Astrocyte of the cerebellum (primary cell): ENCODE measurements around the gene GSTM2.

Source experiments
- DNase-seq: peaks from one replicate; pipeline ENCODE4 v3.0.0-alpha.2; 2011; ENCODE audit warnings: low read depth
- H3K4me3 ChIP-seq: 2 replicates; pipeline ENCODE4 v1.5.1; 2011; ENCODE audit warnings: mild to moderate bottlenecking, low read depth, low read length, moderate library complexity
- in situ Hi-C: cut with HindIII; loops from 2 replicates; pipeline ENCODE4 v1.10.0; 2017; ENCODE audit warnings: low sequenced_read_pairs
- TF ChIP-seq, protein P1 (sequence below): IDR thresholded peaks from 2 replicates; pipeline ENCODE4 v1.5.1; 2012; ENCODE audit warnings: low read length, low read depth, moderate library complexity, mild to moderate bottlenecking; ENCODE audit errors: missing control alignments

Gene GSTM2

DNA sequence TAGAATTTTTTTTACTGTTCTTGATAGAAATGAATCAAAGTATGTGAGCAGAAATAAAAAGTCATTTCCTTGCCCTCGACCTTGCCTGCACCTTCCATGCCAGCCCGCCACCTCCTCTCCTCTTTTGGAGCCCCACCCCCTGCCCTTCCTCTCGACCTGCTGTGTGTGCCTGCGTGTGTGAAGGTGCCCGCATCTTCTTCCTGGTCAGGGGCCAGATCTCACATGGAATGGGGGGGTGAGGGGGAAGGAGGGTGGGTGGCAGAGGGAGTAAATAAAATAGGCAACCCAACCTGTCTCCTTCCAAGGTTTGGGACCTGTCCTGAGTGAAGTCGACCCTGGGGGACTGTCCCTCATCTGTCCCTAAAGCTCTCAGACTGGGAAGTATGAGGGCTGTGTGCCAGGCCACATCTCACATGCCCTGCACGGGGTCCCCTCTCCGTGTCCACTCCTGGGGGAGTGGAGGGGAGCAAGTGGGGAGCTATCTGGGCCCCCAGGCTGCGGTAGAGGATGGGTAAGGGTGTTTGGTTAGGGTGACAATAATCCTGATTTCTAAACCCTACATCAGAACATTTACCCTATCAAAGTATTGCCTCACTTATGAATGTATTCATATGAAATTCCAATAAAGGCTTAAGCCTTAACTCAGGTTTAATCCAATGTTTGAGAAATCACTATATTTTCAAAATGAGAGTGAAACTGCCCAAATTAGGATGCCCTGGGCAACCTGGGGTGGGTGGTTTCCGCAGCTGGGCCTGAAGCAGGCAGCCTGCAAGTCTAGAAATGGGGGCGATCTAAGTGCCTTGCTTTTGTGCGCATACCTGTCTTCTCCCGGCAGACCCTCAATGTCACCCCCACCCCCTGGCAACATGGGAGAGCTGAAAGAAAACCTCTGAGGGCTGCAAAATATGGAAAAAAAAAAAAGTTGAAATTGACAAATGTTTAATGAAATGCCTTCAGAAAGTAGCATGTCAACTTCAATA, 32.8 kb upstream of the GSTM2 start:
- no peak for DNase-seq
- TF ChIP-seq, protein P1, sequence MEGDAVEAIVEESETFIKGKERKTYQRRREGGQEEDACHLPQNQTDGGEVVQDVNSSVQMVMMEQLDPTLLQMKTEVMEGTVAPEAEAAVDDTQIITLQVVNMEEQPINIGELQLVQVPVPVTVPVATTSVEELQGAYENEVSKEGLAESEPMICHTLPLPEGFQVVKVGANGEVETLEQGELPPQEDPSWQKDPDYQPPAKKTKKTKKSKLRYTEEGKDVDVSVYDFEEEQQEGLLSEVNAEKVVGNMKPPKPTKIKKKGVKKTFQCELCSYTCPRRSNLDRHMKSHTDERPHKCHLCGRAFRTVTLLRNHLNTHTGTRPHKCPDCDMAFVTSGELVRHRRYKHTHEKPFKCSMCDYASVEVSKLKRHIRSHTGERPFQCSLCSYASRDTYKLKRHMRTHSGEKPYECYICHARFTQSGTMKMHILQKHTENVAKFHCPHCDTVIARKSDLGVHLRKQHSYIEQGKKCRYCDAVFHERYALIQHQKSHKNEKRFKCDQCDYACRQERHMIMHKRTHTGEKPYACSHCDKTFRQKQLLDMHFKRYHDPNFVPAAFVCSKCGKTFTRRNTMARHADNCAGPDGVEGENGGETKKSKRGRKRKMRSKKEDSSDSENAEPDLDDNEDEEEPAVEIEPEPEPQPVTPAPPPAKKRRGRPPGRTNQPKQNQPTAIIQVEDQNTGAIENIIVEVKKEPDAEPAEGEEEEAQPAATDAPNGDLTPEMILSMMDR: no peak
- H3K4me3 ChIP-seq: no peak overlapping the region
- in situ Hi-C loops: no loop called here

DNA sequence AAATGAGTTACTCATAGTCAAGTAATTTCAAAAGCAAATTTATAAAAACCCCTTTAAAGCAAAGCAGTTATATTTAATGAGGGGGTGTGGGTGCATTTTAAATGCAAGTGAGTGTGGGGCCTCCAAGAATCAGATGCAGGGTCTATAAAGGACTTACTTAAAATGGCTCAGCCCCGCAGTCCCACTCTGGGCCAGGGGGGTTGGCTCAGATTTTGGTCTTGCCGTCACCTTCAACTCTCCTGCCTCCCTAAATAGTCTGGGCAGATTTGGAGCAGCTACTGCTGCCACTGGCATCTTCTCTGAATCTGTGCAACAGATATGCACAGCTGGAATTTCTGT, 32.0 kb upstream of the GSTM2 start:
- TF ChIP-seq, protein P1: no peak
- DNase-seq: no peak
- no peak overlapping the region for H3K4me3 ChIP-seq
- in situ Hi-C loops: no loop called here

DNA sequence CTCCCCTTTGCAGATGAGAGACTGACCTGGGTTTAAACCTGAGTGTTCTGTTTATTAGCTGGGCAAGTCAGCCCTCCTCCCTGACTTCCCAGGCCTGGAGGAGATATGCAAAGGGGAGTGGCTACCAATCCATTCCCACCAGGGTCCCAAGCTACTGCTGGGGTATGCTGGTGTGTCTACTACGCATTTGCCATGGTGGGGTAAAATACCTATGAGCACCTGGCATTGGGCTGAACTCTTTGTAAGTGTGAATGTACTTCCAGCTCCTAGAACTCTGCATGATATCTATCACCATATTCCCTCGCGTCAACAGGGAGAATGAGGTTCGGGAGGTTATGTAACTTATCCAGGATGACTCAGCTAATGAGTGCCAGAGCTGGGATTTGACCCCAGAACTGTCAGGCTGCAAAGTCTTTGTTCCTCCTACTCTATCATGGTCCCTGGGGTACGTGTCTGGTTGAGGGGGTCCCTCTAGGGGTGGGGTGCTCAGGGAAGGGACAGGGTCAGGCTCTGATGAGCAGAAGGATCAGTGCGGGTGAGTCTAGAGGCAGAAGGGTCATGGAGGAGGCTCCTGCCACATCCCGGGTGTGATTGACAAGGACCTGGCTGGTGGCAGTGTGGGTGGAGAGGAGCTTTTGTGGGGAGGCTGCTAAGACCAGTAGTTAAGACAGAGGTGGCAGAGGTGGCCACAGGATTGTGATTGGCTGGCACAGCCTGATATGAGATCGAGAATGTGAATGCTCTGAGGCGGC, 31.5 kb upstream of the GSTM2 start:
- in situ Hi-C loops: no loop called here
- no peak overlapping the region for H3K4me3 ChIP-seq
- DNase-seq: no peak
- TF ChIP-seq, protein P1: no peak

DNA sequence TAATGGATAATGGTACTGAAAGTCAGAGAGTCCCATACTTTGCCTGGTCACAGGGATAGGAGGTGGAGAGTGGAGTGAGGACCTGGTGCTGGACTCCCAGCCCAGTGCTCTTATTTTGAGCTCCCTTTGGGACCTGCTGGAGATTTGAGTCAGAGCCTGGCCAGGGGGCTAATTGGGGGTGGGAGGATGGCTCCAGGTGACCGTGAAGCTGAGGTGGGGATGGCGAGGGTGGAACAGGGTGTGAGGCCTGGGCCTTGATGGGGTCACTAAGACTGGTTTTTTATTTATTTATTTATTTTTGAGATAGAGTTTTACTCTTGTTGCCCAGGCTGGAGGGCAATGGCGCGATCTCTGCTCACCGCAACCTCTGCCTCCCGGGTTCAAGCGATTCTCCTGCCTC, 30.4 kb upstream of the GSTM2 start:
- TF ChIP-seq, protein P1: no peak

DNA sequence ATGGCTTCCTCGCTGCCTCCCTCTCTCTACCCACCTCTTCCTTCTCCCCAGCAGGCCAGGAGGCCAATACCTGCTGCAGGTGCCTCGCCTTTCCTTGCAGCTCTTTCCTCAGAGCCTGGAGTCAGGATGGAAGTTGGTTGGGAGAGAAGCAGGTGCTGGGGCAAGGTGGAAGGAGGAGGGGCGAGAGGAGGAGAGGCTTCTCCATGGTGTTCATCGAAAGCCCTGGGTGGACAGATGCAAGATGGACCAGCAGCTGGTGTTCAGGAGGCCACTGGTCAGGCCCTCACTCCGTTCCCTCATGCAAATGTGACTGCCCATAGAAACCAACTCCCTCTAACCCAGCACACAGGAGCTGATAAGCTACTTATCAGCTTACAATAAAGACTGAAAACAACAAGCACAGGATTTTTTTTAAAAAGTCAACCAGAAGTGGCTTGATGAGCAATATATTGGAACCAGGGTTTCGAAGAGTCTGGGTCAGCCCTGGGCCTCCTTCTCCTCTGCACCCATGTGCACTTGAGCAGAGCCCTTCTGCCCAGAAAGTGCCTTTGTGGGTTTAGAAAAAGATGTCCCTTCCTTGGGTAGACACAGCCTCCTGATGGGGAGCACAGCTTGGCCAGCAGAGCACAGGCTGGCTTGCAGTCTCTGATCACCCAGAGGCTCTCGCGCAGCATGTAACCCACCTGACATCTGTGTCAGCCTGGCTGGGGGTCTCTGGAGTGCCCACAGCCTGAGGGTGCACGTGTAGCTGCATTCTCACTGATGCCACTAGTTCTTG, 28.6 kb upstream of the GSTM2 start:
- DNase-seq: no peak
- TF ChIP-seq, protein P1: no peak
- H3K4me3 ChIP-seq: no peak overlapping the region
- in situ Hi-C loops: no loop called here

More for the DNA sequence above, 30.4 kb upstream of the GSTM2 start:
- H3K4me3 ChIP-seq: no peak overlapping the region
- in situ Hi-C loops: no loop called here
- no peak for DNase-seq

DNA sequence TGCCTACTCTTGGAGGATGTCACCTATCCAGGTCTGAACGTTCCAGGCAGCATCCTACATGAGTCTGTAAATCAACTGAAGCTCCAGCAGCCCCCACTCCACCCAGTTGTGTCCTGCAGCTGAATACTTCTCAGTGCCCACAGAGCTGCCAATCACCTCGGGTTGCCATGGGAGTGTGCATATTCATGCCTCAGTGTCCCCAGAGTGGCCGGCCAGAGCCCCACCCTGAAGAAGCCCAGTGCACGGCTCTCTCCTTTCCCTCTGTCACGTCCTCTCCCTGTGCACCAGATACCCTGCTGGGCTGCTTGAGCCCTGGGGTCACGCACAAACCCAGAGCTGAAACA, 28.0 kb upstream of the GSTM2 start:
- H3K4me3 ChIP-seq: no peak overlapping the region
- in situ Hi-C loops: loop anchor here (10.0 kb wide), 3 partner anchors 105 to 365 kb away; partner anchors contain the start of genes EPS8L3 and GPR61
- TF ChIP-seq, protein P1: no peak
- DNase-seq: no peak
